Measurements from ENCODE around the gene PRKG1.

Gene PRKG1

GRCh38 chr10:52313256-52313932 is 1239.1 kb downstream of the PRKG1 start:
- DNase-seq, result no peak

GRCh38 chr10:52313933-52314821 is 1239.9 kb downstream of the PRKG1 start, which contains the start of gene DKK1:
Gene DKK1, plus strand, starts transcription at chr10:52314281. Its CDS starts 154 bp downstream, at chr10:52314435.
- DNase-seq, result no peak

- DNase-seq, result no peak
These were observed 1240.7 kb downstream of the PRKG1 start for GRCh38 chr10:52314822-52315552.

GRCh38 chr10:52316001-52316400 is 1241.7 kb downstream of the PRKG1 start:
- no peak for DNase-seq

- DNase-seq, result no peak
These were observed 1242.2 kb downstream of the PRKG1 start for GRCh38 chr10:52316500-52316899.

- no peak for DNase-seq
These were observed 1243.9 kb downstream of the PRKG1 start for GRCh38 chr10:52318136-52318701.

GRCh38 chr10:52318822-52319464 is 1244.7 kb downstream of the PRKG1 start:
- DNase-seq, result no peak

GRCh38 chr10:52319926-52320325 is 1245.6 kb downstream of the PRKG1 start:
- DNase-seq, result no peak

GRCh38 chr10:52322323-52322722 is 1248.0 kb downstream of the PRKG1 start:
- no peak for DNase-seq

- no peak for DNase-seq
These were observed 1248.6 kb downstream of the PRKG1 start for GRCh38 chr10:52322936-52323335.

- no peak for DNase-seq
These were observed 1252.1 kb downstream of the PRKG1 start for GRCh38 chr10:52326382-52326781.

GRCh38 chr10:52331638-52332364 is 1257.5 kb downstream of the PRKG1 start:
- no peak for DNase-seq

GRCh38 chr10:52332815-52333214 is 1258.5 kb downstream of the PRKG1 start:
- no peak for DNase-seq

GRCh38 chr10:52334595-52334994 is 1260.3 kb downstream of the PRKG1 start:
- no peak for DNase-seq

- no peak for DNase-seq
These were observed 1261.4 kb downstream of the PRKG1 start for GRCh38 chr10:52335665-52336064.

- DNase-seq, result no peak
These were observed 1262.9 kb downstream of the PRKG1 start for GRCh38 chr10:52337225-52337624.

GRCh38 chr10:52343439-52343838 is 1269.2 kb downstream of the PRKG1 start:
- DNase-seq, result no peak

- no peak for DNase-seq
These were observed 1272.4 kb downstream of the PRKG1 start for GRCh38 chr10:52346394-52347326.

- no peak for DNase-seq
These were observed 1273.0 kb downstream of the PRKG1 start for GRCh38 chr10:52347327-52347667.
